ENCODE results near the gene CMAS.

DNA sequence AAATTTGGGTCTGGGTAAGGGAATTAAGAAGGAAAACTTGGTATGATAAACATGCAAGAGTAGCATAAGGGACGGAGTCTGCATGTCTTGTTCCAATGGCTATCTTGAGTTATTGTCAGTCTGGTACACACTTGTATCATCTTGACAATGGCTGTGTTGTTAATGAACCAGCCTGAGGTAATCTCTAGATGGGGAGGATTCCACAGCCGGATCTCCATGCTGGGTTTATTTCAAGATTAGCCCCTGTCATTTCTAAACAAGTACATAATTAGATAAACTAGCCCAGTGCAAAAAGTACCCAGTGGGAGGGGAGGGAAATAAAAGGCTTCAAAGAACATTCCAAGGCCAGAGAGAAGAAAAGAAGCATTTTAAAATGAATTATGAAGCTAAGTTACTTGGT, 16.5 kb upstream of the CMAS start:
- TF ChIP-seq POLR2A (IDR thresholded peaks at IDR 0.05; ENCODE audit: low read depth, low read length), result no peak
- no peak for TF ChIP-seq POLR2AphosphoS5 (IDR thresholded peaks at IDR 0.05; ENCODE audit: low read depth, low read length)
- TF ChIP-seq TAF1 (IDR thresholded peaks at IDR 0.05; ENCODE audit: low read depth, low read length), result no peak
- no peak for TF ChIP-seq PAX5 (IDR thresholded peaks at IDR 0.05; ENCODE audit: insufficient read depth, low read length, severe bottlenecking)

All from GM12891 (cell line).